ENCODE data around the gene ARHGAP10.

DNA sequence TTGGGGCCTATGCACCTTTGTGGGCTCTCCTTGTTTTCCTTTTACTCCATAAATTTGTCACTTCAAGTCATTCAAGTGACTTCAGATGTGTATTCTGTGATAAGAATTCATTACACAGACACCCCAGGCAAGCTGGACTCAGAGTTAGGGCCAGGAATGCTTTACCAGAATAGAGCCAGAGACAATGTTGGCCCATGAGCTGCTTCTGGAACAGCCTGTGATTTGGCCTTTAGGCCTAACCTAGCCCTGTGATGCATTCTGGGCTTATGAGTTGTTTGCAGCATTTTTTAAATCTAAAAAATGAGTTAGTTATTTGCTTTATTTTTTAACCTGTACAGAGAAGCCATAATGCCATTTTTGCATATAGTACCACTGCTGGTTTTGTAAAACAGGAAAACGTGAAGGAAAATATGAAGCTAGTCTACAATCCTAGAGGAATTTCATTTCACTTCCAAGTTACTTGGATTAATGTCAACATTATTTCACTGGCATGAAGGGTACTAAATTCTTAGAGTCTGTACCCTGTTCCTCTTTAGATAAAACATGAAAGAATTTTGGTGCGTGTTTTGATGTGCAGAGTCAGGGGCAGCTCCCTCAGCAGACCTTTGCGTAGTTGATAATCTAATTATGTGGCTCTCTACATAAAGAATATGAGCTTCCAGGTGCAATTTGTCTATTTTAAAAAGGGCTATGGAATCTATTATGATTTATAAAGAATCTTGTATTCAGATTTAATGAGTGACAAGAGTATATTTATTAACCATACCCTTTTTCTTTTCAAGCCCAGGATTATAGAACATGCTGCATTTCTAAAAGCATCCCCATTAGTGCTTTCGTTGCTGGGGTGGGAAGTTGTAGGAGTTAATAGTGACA lies 84.7 kb downstream of the ARHGAP10 start:
- no peak for TF ChIP-seq CTCF (IDR thresholded peaks at IDR 0.05; ENCODE audit: low read depth, low read length)
- no peak for TF ChIP-seq MYC (IDR thresholded peaks at IDR 0.05; ENCODE audit: low read depth, low read length)
- TF ChIP-seq, protein P1, sequence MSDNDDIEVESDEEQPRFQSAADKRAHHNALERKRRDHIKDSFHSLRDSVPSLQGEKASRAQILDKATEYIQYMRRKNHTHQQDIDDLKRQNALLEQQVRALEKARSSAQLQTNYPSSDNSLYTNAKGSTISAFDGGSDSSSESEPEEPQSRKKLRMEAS (IDR thresholded peaks at IDR 0.05; ENCODE audit: low read depth, low read length) = no peak

Data from NB4 (cell line).